ENCODE measurements around the gene S1PR4. TPM values are rescaled to one million over a fixed set of nuclear protein-coding genes. Genes with fewer than 3 reads are reported as not detected.

S1PR4 gene
- total and polyA plus RNA-seq, 2 of the 8 experiments (the other 6 are each of a cell fraction or from before 2014, with no cell fraction given), result not detected

- no peak for TF ChIP-seq CEBPB (IDR thresholded peaks at IDR 0.05; ENCODE audit: low read depth, low read length)
- TF ChIP-seq NRF1 (IDR thresholded peaks at IDR 0.05; ENCODE audit: low read depth, low read length), result no peak
- TF ChIP-seq PHF8 (conservative IDR thresholded peaks at IDR 0.05; ENCODE audit: low read depth, low read length), result no peak
- TF ChIP-seq CBX5 (IDR thresholded peaks at IDR 0.05; ENCODE audit: low read depth, low read length), result no peak
- TF ChIP-seq TAF1 (IDR thresholded peaks at IDR 0.05; ENCODE audit: low read depth, low read length), result no peak
Measured at GRCh38 chr19:3192684-3193083, 14.1 kb downstream of the S1PR4 start (continued).
